K562 (cell line): ENCODE results near the gene PTH1R. TPM values are rescaled to one million over a fixed set of nuclear protein-coding genes. Genes with fewer than 3 reads are reported as not detected.
A peak's percentile ranks its signal among the peaks of the same experiment; 100 is the strongest.

Experiments used
- ATAC-seq: fragments of 200-7000 bp; cut with Tn5 transposase; 3 replicates; pipeline ENCODE4 v1.9.1; 2020; ENCODE audit warnings: moderate library complexity
- BruUV-seq: library from RNA; stranded (reverse); fragments of 400-500 nt; replicated peaks from 2 replicates; lab custom pipeline; 2021; lab: Mats Ljungman, UMichigan
- CTCF ChIA-PET: fragments of 300-600 bp; formaldehyde crosslinking; extraction: SDS; loops from one replicate; lab custom pipeline; 2021; ENCODE audit warnings: low intra/inter-chr PET ratio; lab: Yijun Ruan, JAX
- POLR2A ChIA-PET: fragments of 300-600, 350-650 bp; sonication (Branson Sonifier 250); formaldehyde crosslinking; extraction: SDS; loops from one replicate; lab custom pipeline; 2021; ENCODE audit warnings: antibody characterized with exemption, inconsistent platforms; lab: Yijun Ruan, JAX
- DNase-seq, 4 experiments: peaks; one replicate each; pipeline versions ENCODE4 v3.0.0 to v3.0.0-alpha.2; 2011 to 2018; ENCODE audit warnings: low spot score in 3 of 4, mixed read lengths in 3 of 4; ENCODE audit errors: extremely low read depth in 1 of 4
- FAIRE-seq: peaks from 2 replicates; lab custom pipeline; 2011; peaks lifted over from hg19 to GRCh38; lab: Jason Lieb, UNC
- H2AFZ ChIP-seq: 2 replicates; pipeline ENCODE4 v1.6.0; 2011; ENCODE audit warnings: low read depth, low read length, control low read depth, inconsistent platforms
- H3K27ac ChIP-seq: fragments of 200-600 bp; 3 replicates; pipeline ENCODE4 v1.8.0; 2011; ENCODE audit warnings: low read depth, mild to moderate bottlenecking, control low read depth, inconsistent platforms, low read length, moderate library complexity, mixed read lengths; ENCODE audit errors: extremely low read depth
- H3K27me3 ChIP-seq, 2 experiments: fragments of 300-600 bp in 1 of 2; 2 replicates in 1 of 2; 3 replicates in 1 of 2; pipeline versions ENCODE4 v1.6.0 to v1.8.0; 2011; ENCODE audit warnings: inconsistent platforms in 2 of 2, low read length in 2 of 2, mild to moderate bottlenecking in 1 of 2, mixed read lengths in 1 of 2, moderate library complexity in 1 of 2; ENCODE audit not compliant: control insufficient read depth in 2 of 2, insufficient read depth in 2 of 2
- H3K36me3 ChIP-seq: fragments of 300-600 bp; 3 replicates; pipeline ENCODE4 v1.8.0; 2011; ENCODE audit warnings: mild to moderate bottlenecking, low read length, inconsistent platforms; ENCODE audit not compliant: control insufficient read depth, insufficient read depth
- H3K4me1 ChIP-seq, 2 experiments: fragments of 200-600 bp in 1 of 2; replicated peaks in 1 of 2; 2 replicates in 1 of 2; 3 replicates in 1 of 2; pipeline versions ENCODE4 v1.5.1 to v1.8.0; 2011; ENCODE audit warnings: inconsistent platforms in 2 of 2, low read length in 2 of 2, mild to moderate bottlenecking in 1 of 2, mixed read lengths in 1 of 2, moderate library complexity in 1 of 2; ENCODE audit not compliant: control insufficient read depth in 2 of 2, insufficient read depth in 2 of 2
- H3K4me2 ChIP-seq: 2 replicates; pipeline ENCODE4 v1.6.1; 2011; ENCODE audit warnings: low read length, control low read depth, inconsistent platforms, mixed read lengths; ENCODE audit not compliant: insufficient read depth
- H3K4me3 ChIP-seq: fragments of 200-600 bp; sonication (generic), shearing (Covaris generic); 2 replicates; pipeline ENCODE4 v1.5.1; 2016; ENCODE audit warnings: control low read depth, inconsistent platforms
- H3K79me2 ChIP-seq: fragments of 200-600 bp; 3 replicates; pipeline ENCODE4 v1.8.0; 2011; ENCODE audit warnings: low read length, inconsistent platforms; ENCODE audit not compliant: control insufficient read depth, insufficient read depth
- H3K9ac ChIP-seq, 2 experiments: 2 replicates each; pipeline versions ENCODE4 v1.6.0 to v1.6.1; 2011; ENCODE audit warnings: low read depth in 2 of 2, low read length in 2 of 2, control low read depth in 1 of 2, inconsistent platforms in 1 of 2, mild to moderate bottlenecking in 1 of 2, mixed read lengths in 1 of 2; ENCODE audit not compliant: insufficient read depth in 1 of 2
- H3K9me1 ChIP-seq: one replicate; pipeline ENCODE4 v1.6.0; 2011; ENCODE audit warnings: inconsistent platforms, mild to moderate bottlenecking, low read length, moderate library complexity; ENCODE audit not compliant: control insufficient read depth, insufficient read depth
- H3K9me3 ChIP-seq: replicated peaks from 2 replicates; pipeline ENCODE4 v1.5.1; 2011; ENCODE audit warnings: low read depth, low read length, inconsistent platforms; ENCODE audit not compliant: control insufficient read depth, insufficient read depth
- H4K20me1 ChIP-seq: replicated peaks from 2 replicates; pipeline ENCODE4 v1.6.1; 2011; ENCODE audit warnings: low read length, inconsistent platforms, mixed read lengths; ENCODE audit not compliant: control insufficient read depth, insufficient read depth
- CTBP1 ChIP-seq: fragments of 450-650 bp; IDR thresholded peaks from 2 replicates; pipeline ENCODE4 v1.6.1; 2016; ENCODE audit warnings: borderline replicate concordance
- EGR1 ChIP-seq: fragments of 450-650 bp; conservative IDR thresholded peaks from 2 replicates; pipeline ENCODE4 v1.6.1; 2017; ENCODE audit warnings: mild to moderate bottlenecking
- HDAC1 ChIP-seq, 2 experiments: fragments of 450-650 bp; IDR thresholded peaks; 2 replicates each; pipeline ENCODE4 v1.6.1; 2016 to 2017; ENCODE audit warnings: inconsistent platforms in 1 of 2, mild to moderate bottlenecking in 1 of 2, moderate library complexity in 1 of 2
- MEIS2 ChIP-seq: fragments of 450-650 bp; IDR thresholded peaks from 2 replicates; pipeline ENCODE4 v1.6.1; 2014; ENCODE audit warnings: mild to moderate bottlenecking; ENCODE audit not compliant: partially characterized antibody
- NEUROD1 ChIP-seq: fragments of 150-350 bp; IDR thresholded peaks from 2 replicates; pipeline ENCODE4 v1.6.1; 2014; ENCODE audit warnings: borderline replicate concordance, low read length, low read depth; ENCODE audit not compliant: partially characterized antibody
- NFIX ChIP-seq: fragments of 250-450 bp; sonication (Bioruptor Pico); IDR thresholded peaks from 2 replicates; pipeline ENCODE4 v1.4.0; 2020; ENCODE audit warnings: low read depth, mild to moderate bottlenecking, moderate library complexity
- RAD21 ChIP-seq, 2 experiments: fragments of 250-450 bp in 1 of 2; fragments of 450-650 bp in 1 of 2; sonication (Bioruptor Pico) in 1 of 2; formaldehyde crosslinking in 1 of 2; IDR thresholded peaks in 1 of 2; conservative IDR thresholded peaks in 1 of 2; 2 replicates each; pipeline versions ENCODE4 v1.4.0 to v1.8.0; 2020 to 2022; ENCODE audit warnings: mild to moderate bottlenecking in 2 of 2, moderate library complexity in 1 of 2
- RBM22 ChIP-seq: fragments of 200-400 bp; formaldehyde crosslinking; IDR thresholded peaks from 2 replicates; pipeline ENCODE4 v1.6.1; 2018; ENCODE audit warnings: low read length, low read depth; ENCODE audit not compliant: poor library complexity, severe bottlenecking
- RBM39 ChIP-seq: fragments of 200-400 bp; formaldehyde crosslinking; optimal IDR thresholded peaks from 2 replicates; pipeline ENCODE3; 2018; ENCODE audit warnings: low read depth, low read length
- SMC3 ChIP-seq: conservative IDR thresholded peaks from 2 replicates; pipeline ENCODE4 v1.6.1; 2011; ENCODE audit warnings: low read depth, low read length, improper control_type of control experiment; ENCODE audit not compliant: insufficient read depth
- TCF3 ChIP-seq: sonication (generic); formaldehyde crosslinking; IDR thresholded peaks from 2 replicates; pipeline ENCODE4 v1.4.0; 2020; ENCODE audit warnings: mild to moderate bottlenecking, missing genetic modification reagents
- ZNF347 ChIP-seq: fragments of 450-650 bp; formaldehyde crosslinking; IDR thresholded peaks from 2 replicates; pipeline ENCODE4 v1.4.0; 2020; ENCODE audit warnings: low read depth, mild to moderate bottlenecking, moderate library complexity
- ZNF699 ChIP-seq: fragments of 250-450 bp; sonication (Bioruptor Pico); IDR thresholded peaks from 2 replicates; pipeline ENCODE4 v1.8.0; 2021; ENCODE audit warnings: mild to moderate bottlenecking, moderate library complexity; ENCODE audit not compliant: insufficient replicate concordance
- WGBS: fragments of 100-300 bp; shearing (Covaris generic); methylation state at CpG from one replicate; pipeline ENCODE4 v1.1.6; 2016; ENCODE audit warnings: low coverage, mixed read lengths; ENCODE audit not compliant: insufficient coverage; ENCODE audit errors: missing lambda C conversion rate; 5-methylcytosine and 5-hydroxymethylcytosine counted together
- in situ Hi-C: fragments of 300-500 bp; cut with MboI; formaldehyde crosslinking; loops from 4 replicates; pipeline ENCODE4 v1.15.0; 2018; ENCODE audit warnings: inconsistent platforms, mixed read lengths
- intact Hi-C: fragments of 100-400 bp; cut with micrococcal nuclease; formaldehyde crosslinking; loops from 2 replicates; pipeline ENCODE4 v1.14.2; 2022
- polyA plus RNA-seq, 8 experiments: library from polyadenylated mRNA; depleted of rRNA in 4 of 8; stranded (reverse) in 5 of 8; unstranded in 3 of 8; fragments of >200 nt; fragmentation: Nextera tagmentation in 2 of 8; fragmentation: Illumina TruSeq in 1 of 8; extraction: Ambion mirVana in 2 of 8; extraction: Trizol in 1 of 8; gene quantifications; 2 replicates each; pipeline versions ENCODE4 v1.2.1 to v1.2.3, GENCODE V29; 2011 to 2014; ENCODE audit warnings: inconsistent platforms in 1 of 8, missing spikeins in 1 of 8
- total RNA-seq, 7 experiments: library from RNA; depleted of rRNA in 6 of 7; stranded (reverse); fragments of >200 nt in 6 of 7; fragmentation: Illumina TruSeq in 2 of 7; extraction: Trizol in 2 of 7; gene quantifications; 2 replicates each; pipeline versions ENCODE4 v1.2.1 to v1.2.3, GENCODE V29; 2011 to 2021; ENCODE audit warnings: low replicate concordance in 1 of 7
- TF ChIP-seq, protein P1 (sequence below), 2 experiments: fragments of 450-650 bp in 1 of 2; sonication (generic) in 1 of 2; formaldehyde crosslinking in 1 of 2; IDR thresholded peaks in 1 of 2; conservative IDR thresholded peaks in 1 of 2; 2 replicates each; pipeline versions ENCODE4 v1.6.1 to v1.8.1; 2016 to 2023; ENCODE audit warnings: mild to moderate bottlenecking in 2 of 2, moderate library complexity in 2 of 2, inconsistent platforms in 1 of 2, missing genetic modification reagents in 1 of 2
- TF ChIP-seq, protein P2 (sequence below): IDR thresholded peaks from 2 replicates; pipeline ENCODE4 v1.6.1; 2011; ENCODE audit warnings: borderline replicate concordance, low read depth, mild to moderate bottlenecking, moderate library complexity, low read length; ENCODE audit not compliant: insufficient read depth, poor library complexity, severe bottlenecking
- TF ChIP-seq, protein P3 (sequence below): fragments of 250-450 bp; sonication (Bioruptor Pico); IDR thresholded peaks from 2 replicates; pipeline ENCODE4 v1.4.0; 2020; ENCODE audit warnings: mild to moderate bottlenecking, moderate library complexity

PTH1R gene
- total and polyA plus RNA-seq, 9 of the 15 experiments (the other 6 are each of a cell fraction or from before 2014, with no cell fraction given), result not detected

DNA sequence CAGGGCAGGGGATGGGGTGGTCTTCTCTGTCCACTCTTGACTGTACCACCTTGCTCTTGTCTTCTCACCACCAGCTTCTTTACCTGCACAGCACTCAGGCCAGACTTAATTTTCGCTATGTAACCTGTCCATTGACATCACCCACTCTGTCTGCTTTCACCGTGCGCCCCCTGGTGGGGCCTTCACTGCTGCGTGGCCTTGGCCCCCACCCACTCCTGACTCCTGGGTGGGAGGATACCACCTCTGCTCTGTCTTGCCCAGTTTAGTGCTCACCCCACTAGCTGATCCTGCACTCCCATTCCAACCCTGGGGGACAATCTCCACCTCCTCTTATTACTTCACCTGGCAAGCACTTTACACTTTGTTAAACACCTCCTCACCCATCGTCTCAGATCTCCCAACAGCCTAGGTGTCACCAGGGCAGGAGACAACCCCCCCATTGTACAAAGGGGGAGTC is 17.7 kb downstream of the PTH1R start:
- H3K9me1 ChIP-seq, result no peaks in the 10 kb centered on the region
- no peak overlapping the region for H3K4me3 ChIP-seq
- no peak overlapping the region for H3K27ac ChIP-seq
- H2AFZ ChIP-seq, result peak overlapping the region; percentile 11; the same call in 1 of the 2 replicates
- peaks cover 39% of the 10 kb centered on the region for H4K20me1 ChIP-seq
- H3K27me3 ChIP-seq, result peaks cover 20 to 62% of the 10 kb centered on the region in 2 experiments; a peak in 4 of 5 replicates
- no peaks in the 10 kb centered on the region for H3K79me2 ChIP-seq
- H3K4me1 ChIP-seq, result peaks cover 0 to 37% of the 10 kb centered on the region in 2 experiments; a peak in 3 of 5 replicates
- WGBS, result 0% methylated on average over 5 of the region's 5 CpGs
- POLR2A ChIA-PET, result interaction anchor here (0.9 to 1.0 kb wide), 2 partner anchors 11 to 17 kb away, joined by 4 read pairs; no protein-coding TSS in a partner anchor
- ATAC-seq, result peak; percentile 92
- peak; percentile 84 to 86 (median 85) for DNase-seq
- BruUV-seq, result no TSS peak
- no peaks in the 10 kb centered on the region for H3K36me3 ChIP-seq
- in situ Hi-C loops (loop anchor here (5.0 kb wide), 1 partner anchor 178 kb away; the partner anchor contains the start of gene PRSS50), intact Hi-C loops (loop anchor here (1.0 to 5.0 kb wide), 3 partner anchors 29 to 190 kb away; no protein-coding TSS in a partner anchor)
- peak overlapping the region; percentile 42 for H3K4me2 ChIP-seq
- peak; percentile 91 for FAIRE-seq
- CTCF ChIA-PET, result interaction anchor here (0.6 to 3.2 kb wide), 9 partner anchors 29 to 468 kb away, joined by 3 to 27 read pairs (median 3); no protein-coding TSS in a partner anchor
- H3K9me3 ChIP-seq, result no peaks in the 10 kb centered on the region
- H3K9ac ChIP-seq, result no peak overlapping the region
- TF ChIP-seq RAD21 (CRISPR knock-in tag; conservative IDR thresholded peaks at IDR 0.05 in 1 of 2, IDR thresholded peaks at IDR 0.05 in 1 of 2), result peak; percentile 79 to 97
- no peak for TF ChIP-seq ZNF699 (CRISPR knock-in tag)
- TF ChIP-seq, protein P1, sequence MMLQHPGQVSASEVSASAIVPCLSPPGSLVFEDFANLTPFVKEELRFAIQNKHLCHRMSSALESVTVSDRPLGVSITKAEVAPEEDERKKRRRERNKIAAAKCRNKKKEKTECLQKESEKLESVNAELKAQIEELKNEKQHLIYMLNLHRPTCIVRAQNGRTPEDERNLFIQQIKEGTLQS (IDR thresholded peaks at IDR 0.05), result 0 out of 2 replicates have a peak, but pooled peaks have one; percentile 37
- TF ChIP-seq, protein P1 (CRISPR knock-in tag; conservative IDR thresholded peaks at IDR 0.05), result 0 out of 2 replicates have a peak, but pooled peaks have one; percentile 32
- TF ChIP-seq NEUROD1, result no peak
- peak; percentile 50 for TF ChIP-seq RBM39
- TF ChIP-seq MEIS2, result peak; percentile 18
- no peak for TF ChIP-seq ZNF347
- peak; percentile 82 for TF ChIP-seq CTBP1
- peak; percentile 73 for TF ChIP-seq EGR1
- TF ChIP-seq, protein P2, sequence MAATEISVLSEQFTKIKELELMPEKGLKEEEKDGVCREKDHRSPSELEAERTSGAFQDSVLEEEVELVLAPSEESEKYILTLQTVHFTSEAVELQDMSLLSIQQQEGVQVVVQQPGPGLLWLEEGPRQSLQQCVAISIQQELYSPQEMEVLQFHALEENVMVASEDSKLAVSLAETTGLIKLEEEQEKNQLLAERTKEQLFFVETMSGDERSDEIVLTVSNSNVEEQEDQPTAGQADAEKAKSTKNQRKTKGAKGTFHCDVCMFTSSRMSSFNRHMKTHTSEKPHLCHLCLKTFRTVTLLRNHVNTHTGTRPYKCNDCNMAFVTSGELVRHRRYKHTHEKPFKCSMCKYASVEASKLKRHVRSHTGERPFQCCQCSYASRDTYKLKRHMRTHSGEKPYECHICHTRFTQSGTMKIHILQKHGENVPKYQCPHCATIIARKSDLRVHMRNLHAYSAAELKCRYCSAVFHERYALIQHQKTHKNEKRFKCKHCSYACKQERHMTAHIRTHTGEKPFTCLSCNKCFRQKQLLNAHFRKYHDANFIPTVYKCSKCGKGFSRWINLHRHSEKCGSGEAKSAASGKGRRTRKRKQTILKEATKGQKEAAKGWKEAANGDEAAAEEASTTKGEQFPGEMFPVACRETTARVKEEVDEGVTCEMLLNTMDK, result peak; percentile 73
- no peak for TF ChIP-seq RBM22
- TF ChIP-seq TCF3, result peak; percentile 14; the same call in 1 of the 2 replicates
- no peak for TF ChIP-seq NFIX (CRISPR knock-in tag)
- TF ChIP-seq, protein P3, sequence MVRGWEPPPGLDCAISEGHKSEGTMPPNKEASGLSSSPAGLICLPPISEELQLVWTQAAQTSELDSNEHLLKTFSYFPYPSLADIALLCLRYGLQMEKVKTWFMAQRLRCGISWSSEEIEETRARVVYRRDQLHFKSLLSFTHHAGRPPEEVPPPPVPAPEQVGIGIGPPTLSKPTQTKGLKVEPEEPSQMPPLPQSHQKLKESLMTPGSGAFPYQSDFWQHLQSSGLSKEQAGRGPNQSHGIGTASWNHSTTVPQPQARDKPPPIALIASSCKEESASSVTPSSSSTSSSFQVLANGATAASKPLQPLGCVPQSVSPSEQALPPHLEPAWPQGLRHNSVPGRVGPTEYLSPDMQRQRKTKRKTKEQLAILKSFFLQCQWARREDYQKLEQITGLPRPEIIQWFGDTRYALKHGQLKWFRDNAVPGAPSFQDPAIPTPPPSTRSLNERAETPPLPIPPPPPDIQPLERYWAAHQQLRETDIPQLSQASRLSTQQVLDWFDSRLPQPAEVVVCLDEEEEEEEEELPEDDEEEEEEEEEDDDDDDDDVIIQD (CRISPR knock-in tag), result 0 out of 2 replicates have a peak, but pooled peaks have one; percentile 49
- peak; percentile 95 for TF ChIP-seq SMC3
- peak in 1 of 2 experiments; percentile 68; a peak in 1 of 4 replicates for TF ChIP-seq HDAC1 (IDR thresholded peaks at IDR 0.05)
